Retina (tissue), 1 donor: ENCODE measurements around the gene MCF2L2.
"Not testable (repeated sequence)": the region's sequence is repeated elsewhere in the genome, so short reads cannot be mapped to it uniquely, and the experiment has no call there.

ENCODE experiments used
- DNase-seq: peaks from one replicate; pipeline ENCODE4 v3.0.0-alpha.2; 2016

The MCF2L2 gene

GRCh38 chr3:183443395-183444385 lies 15.3 kb upstream of the MCF2L2 start:
- DNase-seq, result no peak

DNA sequence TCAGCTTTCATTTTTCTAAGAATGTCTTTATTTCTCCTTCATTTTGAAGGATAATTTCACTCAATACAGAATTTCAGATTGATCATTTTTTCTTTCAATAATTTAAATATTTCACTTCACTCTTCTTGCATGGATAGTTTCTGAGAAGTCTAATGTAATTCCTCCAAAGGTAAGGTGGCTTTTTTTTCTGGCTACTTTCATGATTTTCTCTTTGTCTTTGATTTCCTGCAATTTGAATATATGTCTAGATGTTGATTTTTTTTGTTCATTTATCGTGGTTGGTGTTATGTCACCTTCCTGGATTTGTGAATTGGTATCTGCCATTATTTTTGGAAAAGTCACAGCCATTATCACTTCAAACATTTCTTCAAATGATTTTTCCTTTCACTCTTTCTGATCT lies 14.6 kb upstream of the MCF2L2 start:
- DNase-seq, result no peak

GRCh38 chr3:183440521-183440920 lies 12.1 kb upstream of the MCF2L2 start:
- not testable (repeated sequence) for DNase-seq

DNA sequence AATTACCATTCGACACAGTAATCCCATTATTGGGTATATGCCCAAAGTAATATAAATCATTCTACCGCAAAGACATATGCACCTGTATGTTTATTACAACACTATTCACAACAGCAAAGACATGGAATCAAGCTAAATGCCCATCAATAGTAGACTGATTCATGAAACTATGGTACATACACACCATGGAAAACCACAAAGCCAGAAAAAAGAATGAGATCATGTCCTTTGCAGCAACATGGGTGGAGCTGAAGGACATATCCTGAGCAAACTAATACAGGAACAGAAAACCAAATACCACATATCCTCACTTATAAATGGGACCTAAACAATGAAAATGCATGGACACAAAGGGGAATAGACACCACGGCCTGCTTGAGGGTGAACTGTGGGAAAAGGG lies 11.1 kb upstream of the MCF2L2 start:
- DNase-seq, result no peak

GRCh38 chr3:183438735-183439134 lies 10.3 kb upstream of the MCF2L2 start:
- DNase-seq, result no peak

GRCh38 chr3:183437666-183438564 lies 9.5 kb upstream of the MCF2L2 start:
- no peak for DNase-seq

- no peak for DNase-seq
Observed at GRCh38 chr3:183437061-183437460, 8.6 kb upstream of the MCF2L2 start.

GRCh38 chr3:183435661-183436060 lies 7.2 kb upstream of the MCF2L2 start:
- DNase-seq, result no peak

DNA sequence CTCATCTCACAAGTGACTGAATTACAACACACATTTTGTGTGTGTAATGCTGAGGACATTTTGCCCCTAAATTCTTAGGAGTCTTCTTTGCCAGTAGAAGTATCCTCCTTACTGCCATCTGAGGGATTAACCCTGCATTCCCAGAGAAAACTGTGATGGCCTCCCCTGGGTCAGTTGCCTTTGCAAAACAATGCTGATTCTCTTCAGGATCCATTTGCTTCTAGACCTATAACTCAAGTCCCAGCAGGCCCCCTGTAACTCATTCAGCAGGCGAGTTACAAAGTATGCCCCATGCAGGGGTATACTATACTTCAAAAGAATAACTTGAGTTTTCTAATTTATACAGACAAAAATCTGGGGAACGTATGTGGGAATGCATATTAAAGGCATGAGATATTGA lies 6.6 kb upstream of the MCF2L2 start:
- no peak for DNase-seq

- no peak for DNase-seq
Observed at GRCh38 chr3:183434503-183434902, 6.1 kb upstream of the MCF2L2 start.

DNA sequence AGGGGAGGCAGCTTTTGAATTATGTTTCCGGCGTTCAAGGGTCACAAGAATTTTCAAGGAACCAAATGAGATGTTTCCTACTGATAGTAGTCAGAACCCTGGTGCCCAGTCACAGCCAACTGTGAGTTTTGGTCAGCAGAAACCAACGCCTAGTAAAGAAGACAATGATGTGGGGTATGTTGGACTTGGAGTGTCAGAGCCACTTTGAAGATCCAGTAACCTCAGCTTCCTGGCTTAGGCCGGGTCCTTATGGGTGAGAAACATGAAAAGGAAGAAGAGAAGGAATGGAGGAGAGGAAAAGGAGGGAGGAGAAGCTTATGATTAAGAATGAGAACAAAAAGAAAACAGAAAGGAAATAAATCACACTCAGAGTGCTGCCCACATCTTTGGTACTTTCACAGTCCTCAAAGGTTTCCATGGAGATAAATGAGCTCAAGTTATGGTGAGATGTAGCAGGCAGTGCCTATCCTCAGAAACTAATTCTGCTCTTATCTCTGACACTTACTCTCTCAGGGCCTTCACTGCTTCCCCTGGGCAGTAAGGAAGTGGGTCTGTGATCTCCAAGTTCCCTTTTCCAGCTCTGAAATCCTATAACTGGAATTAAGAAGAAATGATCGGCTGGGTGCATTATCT lies 2.0 kb upstream of the MCF2L2 start:
- no peak for DNase-seq

GRCh38 chr3:183427876-183428446 lies 458 bp downstream of the MCF2L2 start:
- no peak for DNase-seq

DNA sequence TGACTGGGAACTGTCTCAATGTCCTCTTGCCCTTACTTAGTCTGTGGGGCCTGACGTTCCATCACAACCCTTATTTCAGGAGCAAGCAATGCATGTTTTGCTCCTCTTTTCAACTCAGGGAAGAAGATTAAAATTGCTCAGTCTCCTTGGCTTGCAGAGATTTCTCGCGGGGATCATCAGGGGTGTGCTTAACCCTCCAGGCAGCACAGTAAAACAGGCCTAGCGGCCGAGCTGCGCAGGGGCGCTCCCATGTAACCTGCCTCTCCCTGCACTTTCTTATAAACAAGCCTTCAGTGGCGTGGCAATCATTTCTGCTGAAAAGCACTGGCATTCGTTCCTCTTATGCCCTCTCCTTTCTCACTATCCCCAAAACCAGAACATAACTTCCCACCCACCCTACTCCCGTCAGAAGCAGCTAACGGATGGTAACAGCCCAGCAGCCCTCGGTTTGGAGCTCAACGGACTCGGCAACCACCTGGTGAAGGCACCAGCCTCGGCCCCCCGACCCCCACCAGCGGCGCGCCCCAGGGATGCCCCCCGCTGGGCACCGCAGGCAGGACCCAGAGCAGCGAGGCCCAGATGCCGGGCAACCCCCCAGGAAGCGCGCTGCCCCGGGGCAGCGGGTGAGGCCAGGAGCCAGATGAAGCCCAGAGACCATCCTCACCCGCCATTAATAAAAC lies 1.1 kb downstream of the MCF2L2 start:
- DNase-seq, result peak; percentile 39

- DNase-seq, result not testable (repeated sequence)
Observed at GRCh38 chr3:183418807-183419206, 9.6 kb downstream of the MCF2L2 start.

GRCh38 chr3:183411216-183411922 lies 17.1 kb downstream of the MCF2L2 start:
- no peak for DNase-seq

DNA sequence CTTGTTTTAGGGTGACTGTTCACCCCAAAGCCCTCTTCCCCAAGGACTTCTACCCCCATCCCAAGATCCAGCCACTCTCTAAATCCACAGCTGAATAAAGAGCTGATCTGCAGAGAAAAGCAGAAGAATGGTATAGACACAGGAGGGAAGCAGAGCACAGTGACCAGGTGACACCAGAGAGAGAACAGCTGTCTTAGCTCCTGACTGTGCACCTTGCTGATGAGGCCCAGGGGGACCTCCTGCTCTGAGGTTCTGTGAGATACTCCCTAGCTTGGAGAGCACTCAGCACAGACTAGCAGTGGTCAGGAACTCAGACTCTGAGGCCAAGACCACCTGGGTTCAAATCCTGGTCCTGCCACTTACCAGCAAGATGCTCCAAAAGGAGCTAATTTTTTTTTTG lies 17.7 kb downstream of the MCF2L2 start:
- no peak for DNase-seq

GRCh38 chr3:183410280-183410679 lies 18.1 kb downstream of the MCF2L2 start:
- no peak for DNase-seq

GRCh38 chr3:183409219-183409618 lies 19.2 kb downstream of the MCF2L2 start:
- DNase-seq, result no peak

DNA sequence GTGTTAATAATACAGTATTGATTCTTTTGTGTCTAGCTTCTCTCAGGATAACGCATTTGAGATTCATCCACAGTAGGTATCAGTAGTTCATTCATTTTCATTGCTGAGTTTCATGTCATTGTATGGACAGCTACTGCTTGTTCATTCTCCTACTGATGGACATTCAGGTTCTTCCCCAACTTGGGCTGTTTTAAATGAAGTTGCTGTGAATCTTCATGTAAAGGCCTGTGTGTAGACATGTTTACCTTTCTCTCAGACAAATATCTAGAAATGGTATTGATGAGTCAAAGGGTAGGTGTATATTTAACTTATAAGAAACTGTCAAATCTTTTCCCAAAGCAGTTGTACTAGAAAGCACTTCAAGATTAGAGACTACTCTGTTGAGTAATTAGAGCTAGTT lies 26.7 kb downstream of the MCF2L2 start:
- no peak for DNase-seq

- peak; percentile 34 for DNase-seq
Observed at GRCh38 chr3:183400352-183400751, 28.1 kb downstream of the MCF2L2 start.

DNA sequence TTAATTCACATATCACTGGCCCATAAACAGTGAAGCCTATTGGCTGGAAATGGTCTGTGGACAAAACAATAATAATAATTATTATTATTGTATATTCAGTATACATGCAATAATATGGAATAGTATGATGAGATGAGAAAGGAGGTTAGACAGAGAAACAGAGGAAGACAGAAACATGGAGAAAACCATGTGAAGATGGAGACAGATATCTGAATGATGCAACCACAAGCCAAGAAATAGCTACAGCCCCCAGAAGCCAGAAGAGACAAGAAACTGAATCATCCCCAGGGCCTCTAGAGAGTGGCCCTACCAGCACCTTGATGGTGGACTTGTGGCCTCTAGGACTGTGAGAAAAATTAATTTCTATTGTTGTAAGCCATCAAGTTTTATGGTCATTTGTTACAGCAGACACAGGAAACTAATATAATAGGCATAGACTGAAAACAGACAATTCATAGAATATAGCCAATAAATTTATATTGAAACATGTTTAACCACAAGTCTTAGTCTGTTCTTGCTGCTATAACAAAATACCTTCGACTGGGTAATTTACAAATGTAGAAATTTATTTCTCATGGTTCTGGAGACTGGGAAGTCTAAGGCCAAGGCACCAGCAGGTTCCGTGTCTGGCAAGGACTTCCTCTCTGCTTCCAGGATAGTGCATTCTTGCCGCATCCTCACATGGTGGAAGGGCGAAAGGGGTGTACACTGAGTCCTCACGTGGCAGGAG lies 31.6 kb downstream of the MCF2L2 start:
- no peak for DNase-seq
